ENCODE measurements around the gene EIF4E2.

DNA sequence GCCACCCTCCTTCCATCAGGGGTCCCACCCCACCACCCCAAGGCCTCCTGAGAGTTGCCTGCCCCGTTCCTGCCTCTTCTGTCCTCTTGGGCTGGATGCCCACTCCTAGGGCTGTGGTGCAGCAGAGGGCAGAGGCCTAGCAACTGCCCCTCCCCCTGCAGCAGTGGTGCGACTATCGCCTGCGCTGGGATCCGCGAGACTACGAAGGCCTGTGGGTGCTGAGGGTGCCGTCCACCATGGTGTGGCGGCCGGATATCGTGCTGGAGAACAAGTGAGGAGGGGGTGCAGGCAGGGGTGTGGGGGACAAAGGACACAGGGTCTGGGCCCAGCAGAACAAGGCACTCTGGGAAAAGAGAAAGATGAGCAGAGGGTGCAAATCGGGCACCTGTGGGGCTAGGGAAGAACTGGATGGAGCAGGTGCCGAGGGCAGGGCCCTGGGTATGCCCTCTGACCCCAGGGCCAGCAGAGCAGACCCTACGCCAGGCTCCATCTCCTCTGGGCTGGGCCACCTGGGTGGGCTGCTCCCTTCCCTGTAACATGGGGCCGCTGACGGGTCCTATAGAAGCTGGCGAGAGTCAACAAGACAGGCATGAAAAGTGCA is 9.9 kb upstream of the EIF4E2 start:
- no peak for TF ChIP-seq POLR2AphosphoS5 (IDR thresholded peaks at IDR 0.05; ENCODE audit: borderline replicate concordance, low read depth, low read length)
- no peak for TF ChIP-seq EZH2 (IDR thresholded peaks at IDR 0.05)
- TF ChIP-seq FOXP2 (optimal IDR thresholded peaks at IDR 0.05; ENCODE audit: control extremely low read depth, extremely low read length, insufficient read depth): no peak

Data from SK-N-MC (cell line).